HepG2 (cell line): Measurements from ENCODE around the gene XG.

Experiments used
- CBX1 ChIP-seq: IDR thresholded peaks from one replicate; pipeline ENCODE4 v1.6.1; 2016; ENCODE audit warnings: antibody characterized with exemption, low read depth
- CTCF ChIP-seq: sonication (generic); formaldehyde crosslinking; IDR thresholded peaks from 2 replicates; pipeline ENCODE4 v1.5.0; 2020; ENCODE audit warnings: mild to moderate bottlenecking, missing genetic modification reagents, moderate library complexity
- E2F5 ChIP-seq: sonication (generic); formaldehyde crosslinking; conservative IDR thresholded peaks from 2 replicates; pipeline ENCODE4 v1.4.0; 2020; ENCODE audit warnings: missing genetic modification reagents
- MLXIP ChIP-seq: sonication (generic); formaldehyde crosslinking; IDR thresholded peaks from 2 replicates; pipeline ENCODE4 v1.9.0; 2021; ENCODE audit warnings: missing genetic modification reagents, borderline replicate concordance
- MYC ChIP-seq: sonication (generic); formaldehyde crosslinking; IDR thresholded peaks from 2 replicates; pipeline ENCODE4 v1.9.0; 2021; ENCODE audit warnings: missing genetic modification reagents, borderline replicate concordance
- NAIF1 ChIP-seq: sonication (generic); formaldehyde crosslinking; IDR thresholded peaks from 2 replicates; pipeline ENCODE4 v1.5.0; 2020; ENCODE audit warnings: mild to moderate bottlenecking, missing genetic modification reagents, borderline replicate concordance
- NR2C2 ChIP-seq: sonication (generic); formaldehyde crosslinking; IDR thresholded peaks from 2 replicates; pipeline ENCODE4 v1.4.0; 2020; ENCODE audit warnings: missing genetic modification reagents, mild to moderate bottlenecking, moderate library complexity, borderline replicate concordance
- POLR2A ChIP-seq, 2 experiments: IDR thresholded peaks; 2 replicates each; pipeline ENCODE4 v1.6.1; 2011; ENCODE audit warnings: low read depth in 2 of 2, low read length in 2 of 2, mild to moderate bottlenecking in 1 of 2, moderate library complexity in 1 of 2; ENCODE audit not compliant: insufficient read depth in 1 of 2
- ZBTB44 ChIP-seq: sonication (generic); formaldehyde crosslinking; IDR thresholded peaks from 2 replicates; pipeline ENCODE4 v1.4.0; 2020; ENCODE audit warnings: missing genetic modification reagents
- ZNF552 ChIP-seq: sonication (generic); formaldehyde crosslinking; IDR thresholded peaks from 2 replicates; pipeline ENCODE4 v1.9.0; 2022; ENCODE audit warnings: missing genetic modification reagents, mild to moderate bottlenecking, borderline replicate concordance
- ZNF704 ChIP-seq: sonication (generic); formaldehyde crosslinking; IDR thresholded peaks from 2 replicates; pipeline ENCODE4 v1.8.1; 2023; ENCODE audit warnings: mild to moderate bottlenecking, inconsistent platforms, moderate library complexity, missing genetic modification reagents, borderline replicate concordance

GRCh38 chrX:2718821-2719220, 33.0 kb upstream of the XG start:
- TF ChIP-seq CBX1 = no peak
- TF ChIP-seq ZBTB44 (CRISPR knock-in tag) = no peak
- TF ChIP-seq POLR2A (IDR thresholded peaks at IDR 0.05; ENCODE audit: insufficient read depth in 1 of 2, low read depth in 2 of 2, low read length in 2 of 2) = no peak
- no peak for TF ChIP-seq MLXIP
- no peak for TF ChIP-seq ZNF552 (CRISPR knock-in tag)
- TF ChIP-seq CTCF (CRISPR knock-in tag) = no peak
- TF ChIP-seq NAIF1 (CRISPR knock-in tag) = no peak
- no peak for TF ChIP-seq NR2C2
- TF ChIP-seq E2F5 (CRISPR knock-in tag) = no peak
- TF ChIP-seq ZNF704 (CRISPR knock-in tag) = no peak
- no peak for TF ChIP-seq MYC
